CD4-positive, alpha-beta T cell treated with Interleukin-21 for 1 hour (primary cell): ENCODE data around the gene HSPB6.
"Not testable (repeated sequence)": the region's sequence is repeated elsewhere in the genome, so short reads cannot be mapped to it uniquely, and the experiment has no call there.

Source experiments
- DNase-seq: peaks from one replicate; pipeline ENCODE4 v3.0.0-alpha.2; 2020

HSPB6 gene

GRCh38 chr19:35785339-35785627 is 28.5 kb upstream of the HSPB6 start:
- no peak for DNase-seq

GRCh38 chr19:35784503-35785338 is 27.9 kb upstream of the HSPB6 start:
- no peak for DNase-seq

GRCh38 chr19:35783469-35784434 is 26.9 kb upstream of the HSPB6 start:
- DNase-seq: no peak

GRCh38 chr19:35782589-35782988 is 25.8 kb upstream of the HSPB6 start:
- DNase-seq: no peak

- DNase-seq: no peak
Measured at GRCh38 chr19:35781650-35782049, 24.8 kb upstream of the HSPB6 start.

GRCh38 chr19:35780717-35781116 is 23.9 kb upstream of the HSPB6 start:
- no peak for DNase-seq

- DNase-seq: no peak
Measured at GRCh38 chr19:35780058-35780457, 23.2 kb upstream of the HSPB6 start.

GRCh38 chr19:35779033-35779432 is 22.2 kb upstream of the HSPB6 start:
- DNase-seq: no peak

- no peak for DNase-seq
Measured at GRCh38 chr19:35777961-35778360, 21.1 kb upstream of the HSPB6 start.

GRCh38 chr19:35777086-35777841 is 20.4 kb upstream of the HSPB6 start:
- DNase-seq: no peak

GRCh38 chr19:35776102-35776788 is 19.4 kb upstream of the HSPB6 start:
- DNase-seq: no peak

- DNase-seq: peak; percentile 99
Measured at GRCh38 chr19:35775298-35776101, 18.7 kb upstream of the HSPB6 start, which contains the start of gene ARHGAP33. Gene ARHGAP33, plus strand, starts transcription at chr19:35775564. Its CDS starts 95 bp downstream, at chr19:35775659.

- no peak for DNase-seq
Measured at GRCh38 chr19:35775046-35775297, 18.1 kb upstream of the HSPB6 start.

- DNase-seq: no peak
Measured at GRCh38 chr19:35774274-35775045, 17.6 kb upstream of the HSPB6 start.

- no peak for DNase-seq
Measured at GRCh38 chr19:35773020-35773806, 16.4 kb upstream of the HSPB6 start.

- DNase-seq: not testable (repeated sequence)
Measured at GRCh38 chr19:35772362-35772761, 15.5 kb upstream of the HSPB6 start.

- no peak for DNase-seq
Measured at GRCh38 chr19:35768082-35768421, 11.2 kb upstream of the HSPB6 start.

GRCh38 chr19:35767288-35768081 is 10.7 kb upstream of the HSPB6 start:
- no peak for DNase-seq

- DNase-seq: no peak
Measured at GRCh38 chr19:35766571-35767104, 9.8 kb upstream of the HSPB6 start.
